Measurements from ENCODE around the gene FBXO39.
"Not testable (repeated sequence)": the region's sequence is repeated elsewhere in the genome, so short reads cannot be mapped to it uniquely, and the experiment has no call there.

FBXO39 gene

DNA sequence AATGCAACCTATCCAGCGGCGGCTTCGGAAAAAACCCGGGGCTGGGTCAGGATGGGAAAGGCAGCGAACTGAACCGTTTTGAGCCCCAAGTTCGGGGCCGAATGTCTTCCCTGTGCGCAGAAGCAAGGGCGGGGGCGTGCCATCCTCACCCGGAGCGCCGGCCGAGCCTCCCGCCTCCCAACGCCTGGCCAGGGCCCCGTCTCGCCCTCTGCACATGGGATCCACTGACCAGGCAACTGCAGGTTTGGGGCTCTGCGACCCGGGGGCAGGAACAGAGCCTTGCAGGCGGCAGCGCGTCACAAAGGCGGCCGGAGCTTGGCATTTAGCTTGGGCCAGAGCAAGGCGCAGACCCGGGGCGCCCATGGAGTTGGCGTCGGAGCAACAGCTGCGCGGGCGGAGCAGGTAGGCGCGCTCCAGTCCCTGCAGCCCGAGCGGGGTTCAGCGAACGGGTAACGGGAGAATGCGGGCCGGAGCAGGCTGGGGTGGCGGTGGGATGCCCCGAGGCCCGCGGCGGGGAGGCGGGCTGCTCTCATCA, at the start of gene FBXO39:
Gene FBXO39, plus strand, starts transcription at position 345 of the 535 bp plus-strand sequence. CDS start 3,654 bp downstream, outside the sequence.
- peak; percentile 73 for DNase-seq (ENCODE audit: low spot score)

DNA sequence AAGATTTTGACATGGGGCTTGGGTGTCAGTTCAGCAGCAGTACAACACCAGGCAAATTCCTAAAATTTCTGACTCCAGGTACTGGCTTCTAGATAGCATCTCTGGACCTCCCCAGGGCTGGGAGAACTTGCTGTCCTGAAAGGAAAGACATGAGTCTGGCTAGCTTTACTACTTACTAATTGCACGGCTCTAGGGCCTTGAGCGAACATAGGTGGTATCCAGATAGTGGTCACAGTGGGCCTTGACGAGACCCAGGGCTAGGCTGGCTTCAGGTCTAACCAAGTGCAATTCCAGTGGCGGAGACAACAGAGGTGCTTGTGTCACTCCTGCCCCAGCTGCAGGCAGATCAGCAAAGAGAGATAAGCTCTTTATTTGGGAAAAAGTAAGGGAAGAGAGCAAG, 46.5 kb upstream of the FBXO39 start:
- DNase-seq (ENCODE audit: low spot score) = no peak

GRCh38 chr17:6746665-6747064, 29.4 kb upstream of the FBXO39 start:
- DNase-seq (ENCODE audit: low spot score) = not testable (repeated sequence)

GRCh38 chr17:6748617-6749016, 27.4 kb upstream of the FBXO39 start:
- DNase-seq (ENCODE audit: low spot score) = no peak

DNA sequence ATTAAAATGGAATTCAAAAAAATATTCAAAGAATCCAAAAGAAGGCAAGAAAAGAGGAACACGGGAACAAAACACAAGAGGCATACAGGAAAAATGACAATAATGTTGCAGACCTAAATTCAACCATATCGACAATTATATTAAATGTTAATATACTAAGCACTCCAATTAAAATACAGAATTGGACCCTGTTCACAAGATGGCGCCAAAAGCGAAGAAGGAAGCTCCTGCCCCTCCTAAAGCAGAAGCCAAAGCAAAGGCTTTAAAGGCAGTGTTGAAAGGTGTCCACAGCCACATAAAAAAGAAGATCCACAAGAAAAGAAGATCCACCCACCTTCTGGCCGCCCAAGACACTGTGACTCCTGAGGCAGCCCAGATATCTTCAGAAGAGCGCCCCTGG, 26.5 kb upstream of the FBXO39 start:
- no peak for DNase-seq (ENCODE audit: low spot score)

DNA sequence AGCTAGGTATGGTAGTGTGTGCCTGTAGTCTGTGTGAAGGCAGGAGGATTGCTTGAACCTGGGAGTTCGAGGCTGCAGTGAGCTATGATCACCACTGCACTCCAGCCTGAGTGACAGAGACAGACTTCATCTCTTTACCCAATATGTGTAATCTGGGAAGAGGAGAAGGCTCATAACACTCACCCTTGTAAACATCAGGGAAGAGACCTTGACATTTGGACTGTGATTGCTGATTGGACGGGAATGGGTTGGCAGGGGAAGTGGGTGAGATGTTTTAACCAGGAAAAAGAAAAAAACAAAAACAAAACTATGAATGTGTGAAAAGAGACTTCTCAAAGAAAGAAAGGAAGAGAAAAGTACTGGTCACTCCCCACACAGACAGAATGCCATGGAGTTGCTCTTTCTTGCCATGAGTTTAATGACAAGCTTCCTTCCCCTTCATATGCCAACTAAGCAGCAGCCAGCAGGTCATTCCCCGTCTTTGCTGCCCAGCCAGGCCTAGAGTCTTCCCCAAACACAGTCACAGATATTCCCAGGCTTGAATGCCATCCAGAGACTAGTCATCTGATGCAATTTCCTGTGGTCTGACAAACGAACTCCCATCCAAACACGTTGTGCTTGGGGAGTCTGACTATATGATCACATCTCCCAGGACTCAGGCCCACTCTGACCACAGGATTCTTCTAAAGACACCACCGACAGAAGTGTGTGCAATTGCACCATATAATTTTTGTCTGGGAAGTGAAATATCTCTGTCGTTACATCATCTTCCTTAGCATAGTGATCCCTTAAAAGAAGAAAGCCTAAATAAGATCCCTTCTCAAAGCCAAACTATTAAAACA, 23.7 kb upstream of the FBXO39 start:
- no peak for DNase-seq (ENCODE audit: low spot score)

DNA sequence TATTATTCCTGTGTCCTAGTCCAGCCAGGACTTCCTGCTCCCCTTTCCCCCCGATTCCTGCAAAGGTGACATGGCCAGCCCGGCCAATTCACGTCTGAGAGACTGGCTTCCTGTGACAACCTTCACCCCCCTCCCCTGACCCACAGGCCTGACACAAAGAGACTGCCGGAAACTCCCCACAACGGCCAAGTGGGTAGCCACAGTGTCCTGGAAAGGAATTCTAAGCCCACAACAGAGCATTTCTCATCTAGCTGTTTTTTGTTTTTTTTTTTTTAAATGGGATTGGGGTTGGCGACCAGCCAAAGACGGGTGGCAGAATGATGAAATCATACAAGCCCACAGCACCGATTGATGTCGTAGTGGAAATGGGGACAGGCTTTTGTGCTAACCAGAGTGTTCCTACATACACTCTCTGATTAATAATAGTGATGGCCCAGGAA, 23.0 kb upstream of the FBXO39 start:
- no peak for DNase-seq (ENCODE audit: low spot score)

- DNase-seq (ENCODE audit: low spot score) = no peak
These were observed 22.5 kb upstream of the FBXO39 start for GRCh38 chr17:6753546-6753945.

DNA sequence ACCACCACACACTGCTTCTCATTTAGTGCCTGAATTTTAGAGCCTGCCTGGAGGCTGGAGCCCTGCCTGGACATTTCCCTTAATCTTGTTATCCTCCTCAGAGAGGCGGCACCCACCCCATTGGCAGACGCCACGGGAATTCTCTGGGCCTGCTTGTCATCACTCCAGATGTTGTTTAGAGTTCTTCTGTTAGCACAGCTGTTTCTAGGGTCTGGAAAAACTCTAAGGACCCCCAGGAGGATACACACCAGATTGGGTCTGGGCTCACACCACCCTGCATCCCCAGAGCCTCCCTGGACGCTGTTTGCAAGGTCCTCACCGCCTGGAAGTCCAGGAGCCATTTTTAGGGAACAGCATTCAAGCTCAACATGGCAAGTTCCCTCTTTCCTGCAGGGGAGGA, 20.7 kb upstream of the FBXO39 start:
- DNase-seq (ENCODE audit: low spot score) = no peak

DNA sequence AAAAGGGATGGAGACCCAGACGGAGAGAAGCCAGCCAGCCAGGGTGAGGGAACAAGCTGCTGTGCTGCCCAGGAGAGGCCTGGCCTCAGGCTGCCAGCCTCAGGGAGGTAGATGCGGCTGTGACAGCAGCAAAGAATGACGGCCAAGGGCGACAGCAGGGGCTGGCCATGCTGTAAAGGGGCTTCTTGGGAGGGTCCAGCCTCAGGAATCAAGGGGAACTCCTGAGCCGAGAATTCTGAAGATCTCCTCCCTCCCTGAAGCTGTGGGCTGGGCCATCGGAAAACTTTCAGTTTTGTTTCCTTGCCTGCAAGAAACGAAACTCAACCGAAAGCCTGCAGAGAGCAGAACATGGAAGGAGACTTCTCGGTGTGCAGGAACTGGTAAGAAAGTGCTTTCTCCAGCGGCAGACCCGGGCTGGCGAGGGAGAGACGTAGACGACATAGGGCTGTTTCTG, 20.3 kb upstream of the FBXO39 start, which contains the start of gene XAF1:
Gene XAF1, plus strand, starts transcription at position 316 of the 454 bp plus-strand sequence. Its CDS starts 33 bp downstream, at position 349.
- DNase-seq (ENCODE audit: low spot score) = no peak

- DNase-seq (ENCODE audit: low spot score) = no peak
These were observed 19.5 kb upstream of the FBXO39 start for GRCh38 chr17:6756425-6757031.

- DNase-seq (ENCODE audit: low spot score) = no peak
These were observed 18.3 kb upstream of the FBXO39 start for GRCh38 chr17:6757747-6758146.

GRCh38 chr17:6761779-6762178, 14.2 kb upstream of the FBXO39 start:
- no peak for DNase-seq (ENCODE audit: low spot score)

GRCh38 chr17:6768447-6768846, 7.6 kb upstream of the FBXO39 start:
- no peak for DNase-seq (ENCODE audit: low spot score)

DNA sequence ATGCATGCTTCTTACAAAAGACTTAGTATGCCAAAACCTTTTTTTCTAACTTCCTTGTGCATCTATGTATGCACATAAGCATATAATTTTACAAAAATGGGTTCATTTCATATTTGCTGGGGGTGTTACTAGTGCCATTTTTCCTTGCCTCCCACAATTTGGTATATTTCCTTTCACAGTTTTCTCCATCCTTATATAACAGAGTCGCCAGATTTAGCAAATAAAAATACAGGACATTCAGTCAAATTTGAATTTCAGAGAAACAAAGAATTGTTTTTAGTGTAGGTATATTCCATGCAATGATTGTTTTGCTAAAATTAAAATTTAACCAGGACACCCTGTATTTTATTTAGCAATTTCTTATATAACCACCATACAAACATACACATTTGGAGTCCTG, 4.0 kb upstream of the FBXO39 start:
- no peak for DNase-seq (ENCODE audit: low spot score)

- not testable (repeated sequence) for DNase-seq (ENCODE audit: low spot score)
These were observed 1.1 kb upstream of the FBXO39 start for GRCh38 chr17:6774906-6775305.

DNA sequence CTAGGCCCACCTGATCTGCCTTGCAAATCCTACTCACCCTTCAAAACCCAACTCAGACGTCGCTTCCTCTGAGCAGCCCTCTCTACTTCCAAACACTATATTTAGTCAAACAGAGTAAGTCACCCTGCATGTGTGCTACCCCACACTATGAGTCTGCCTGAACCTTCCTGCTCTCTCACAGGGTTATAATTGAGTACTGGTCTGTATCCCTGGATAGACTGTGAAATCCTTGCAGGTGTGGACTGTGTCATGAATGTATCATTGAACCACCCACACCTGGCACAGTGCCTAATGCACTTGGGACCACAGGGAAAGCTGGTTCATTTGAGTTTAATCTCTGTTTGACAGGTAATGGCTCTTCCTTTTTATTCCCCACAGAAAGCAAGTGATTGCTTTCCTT, 3.4 kb downstream of the FBXO39 start:
- no peak for DNase-seq (ENCODE audit: low spot score)

DNA sequence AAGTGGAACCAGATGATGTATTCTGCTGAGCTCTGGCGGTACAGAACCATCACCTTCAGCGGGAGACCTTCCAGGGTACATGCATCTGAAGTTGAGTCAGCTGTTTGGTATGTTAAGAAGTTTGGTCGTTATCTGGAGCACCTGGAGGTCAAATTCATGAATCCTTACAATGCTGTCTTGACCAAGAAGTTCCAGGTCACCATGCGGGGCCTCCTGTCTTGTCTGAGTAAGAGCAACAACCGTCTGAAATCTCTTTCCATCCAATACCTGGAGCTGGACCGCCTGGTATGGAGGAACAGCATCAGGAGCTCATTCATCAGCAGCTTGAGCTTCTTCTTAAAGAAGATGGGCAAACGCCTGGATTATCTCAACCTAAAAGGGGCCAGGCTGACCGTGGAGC, 4.0 kb downstream of the FBXO39 start:
- DNase-seq (ENCODE audit: low spot score) = no peak

DNA sequence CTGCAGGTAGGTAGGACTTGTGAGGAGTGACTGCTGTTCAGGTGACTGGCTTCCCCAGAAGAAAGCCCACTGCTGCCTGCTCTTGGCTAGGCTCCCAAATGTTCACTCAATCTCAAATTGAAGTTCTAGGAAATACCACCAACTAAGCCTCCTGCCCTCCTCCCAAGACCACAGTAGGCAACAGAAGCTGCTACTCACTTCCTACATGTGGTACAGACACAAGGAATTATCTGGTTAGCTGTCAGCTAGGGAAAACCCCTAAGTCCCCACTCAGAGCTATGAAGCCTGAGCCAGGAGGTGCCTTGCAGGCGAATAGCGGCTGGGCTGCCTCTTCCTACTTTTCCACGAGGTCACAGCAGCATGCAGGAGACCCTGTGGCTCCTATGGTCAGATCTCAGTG, 4.9 kb downstream of the FBXO39 start:
- DNase-seq (ENCODE audit: low spot score) = no peak

- DNase-seq (ENCODE audit: low spot score) = no peak
These were observed 6.2 kb downstream of the FBXO39 start for GRCh38 chr17:6782244-6782643.

DNA sequence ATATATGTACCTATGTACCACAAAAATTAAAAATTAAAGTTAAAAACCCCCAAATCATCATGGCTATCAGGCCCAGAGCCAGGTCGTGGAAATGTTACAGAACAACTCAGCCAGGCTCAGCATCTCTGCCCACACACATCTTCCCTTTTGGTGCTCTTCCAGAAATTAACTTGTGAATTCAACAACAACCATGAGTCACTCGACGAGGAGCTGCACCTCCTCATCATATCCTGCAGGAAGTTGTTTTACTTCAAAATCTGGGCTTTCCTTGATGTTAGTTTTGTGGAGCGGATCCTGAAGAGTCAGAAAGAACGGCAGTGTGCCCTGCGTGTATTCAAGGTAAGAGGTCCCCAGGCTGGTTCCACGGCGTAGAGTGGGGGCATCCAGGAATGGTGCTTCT, 10.6 kb downstream of the FBXO39 start:
- DNase-seq (ENCODE audit: low spot score) = no peak

GRCh38 chr17:6787081-6787693, 11.2 kb downstream of the FBXO39 start:
- no peak for DNase-seq (ENCODE audit: low spot score)

- no peak for DNase-seq (ENCODE audit: low spot score)
These were observed 13.1 kb downstream of the FBXO39 start for GRCh38 chr17:6789146-6789545.
